Ovary (tissue), 9 donors: ENCODE data around the gene RHBDD3. TPM values are rescaled to one million over a fixed set of nuclear protein-coding genes. Genes with fewer than 3 reads are reported as not detected.
"Not testable (repeated sequence)": the region's sequence is repeated elsewhere in the genome, so short reads cannot be mapped to it uniquely, and the experiment has no call there.

Source experiments
- DNase-seq, 5 donors: peaks; one replicate each; pipeline ENCODE4 v3.0.0-alpha.2; 2019 to 2020
- H3K27ac ChIP-seq, 2 donors: fragments of 200-600 bp; one replicate each; pipeline versions ENCODE4 v1.5.1 to v1.8.0; 2019 to 2022
- H3K27me3 ChIP-seq: fragments of 200-600 bp; one replicate; pipeline ENCODE4 v1.8.0; 2022
- H3K36me3 ChIP-seq: fragments of 200-600 bp; sonication (generic); one replicate; pipeline ENCODE4 v1.5.1; 2019
- H3K4me1 ChIP-seq: one replicate; pipeline ENCODE4 v1.8.1; 2013; ENCODE audit warnings: mild to moderate bottlenecking, moderate library complexity; ENCODE audit not compliant: insufficient read depth
- H3K4me3 ChIP-seq: fragments of 200-600 bp; sonication (generic); one replicate; pipeline ENCODE4 v1.5.1; 2017
- H3K9me3 ChIP-seq, 2 donors: fragments of 200-600 bp in 1 of 2; sonication (generic) in 1 of 2; one replicate each; pipeline versions ENCODE4 v1.5.1 to v1.8.1; 2013 to 2019; ENCODE audit warnings: mild to moderate bottlenecking in 1 of 2, moderate library complexity in 1 of 2
- EP300 ChIP-seq: sonication (generic); formaldehyde crosslinking; IDR thresholded peaks from one replicate; pipeline ENCODE4 v1.6.1; 2017; ENCODE audit warnings: antibody characterized with exemption
- POLR2A ChIP-seq: fragments of 450-650 bp; IDR thresholded peaks from one replicate; pipeline ENCODE4 v1.6.1; 2017; ENCODE audit warnings: antibody characterized with exemption, mild to moderate bottlenecking, moderate library complexity
- WGBS, 3 donors: extraction: QIAGEN DNeasy Blood & Tissue Kit in 1 of 3; methylation state at CpG; one replicate each; pipeline versions ENCODE4 v1.1.5 to v1.1.7; 2013 to 2017; 5-methylcytosine and 5-hydroxymethylcytosine counted together
- intact Hi-C, 4 donors: fragments of 100-400 bp; cut with DNase I; formaldehyde crosslinking; loops; one replicate each; pipeline versions ENCODE4 v1.11.0 to v1.15.1; 2022 to 2023
- polyA plus RNA-seq, 2 donors: library from polyadenylated mRNA; stranded (reverse); fragments of 200-250 nt in 1 of 2; fragments of 350-450 nt in 1 of 2; fragmentation: Illumina TruSeq in 1 of 2; extraction: RNeasy Lipid Tissue Mini Kit (QIAGEN cat#74804) in 1 of 2; gene quantifications; one replicate each; pipeline ENCODE4 v1.2.3, GENCODE V29; 2013 to 2014
- total RNA-seq, 7 donors: library from RNA; depleted of rRNA in 2 of 7; stranded (reverse); fragments of >200 nt in 2 of 7; fragmentation: NEBNext Ultra II Directional in 3 of 7; extraction: Animal tissue kit (Norgen Biotek cat#: 25700) in 3 of 7; gene quantifications; one replicate each; pipeline versions ENCODE4 v1.1.0 to v1.2.4, GENCODE V29; 2016 to 2023
- TF ChIP-seq, protein P1 (sequence below), 3 donors: fragments of 450-650 bp in 2 of 3; fragments of 200-600 bp in 1 of 3; IDR thresholded peaks; one replicate each; pipeline versions ENCODE4 v1.5.1 to v1.8.0; 2016 to 2022; ENCODE audit warnings: antibody characterized with exemption in 3 of 3, mild to moderate bottlenecking in 1 of 3
- donor health status: DM: no; HTN: no; CAD: no; lungs with moderate emphysema.
- donor health status: DM: no; HTN: no; CAD: no.
- donor health status: Bipolar disorder and iron deficiency.
- donor health status: DM: yes; HTN: yes; CAD: no.
- donor health status: DM: no; HTN: no; CAD: no.
- donor health status: DM: yes; HTN: yes; CAD: no.

RHBDD3 gene
- total and polyA plus RNA-seq, 9 donors, result 4.2 to 26.8 (median 19.4) TPM

DNA sequence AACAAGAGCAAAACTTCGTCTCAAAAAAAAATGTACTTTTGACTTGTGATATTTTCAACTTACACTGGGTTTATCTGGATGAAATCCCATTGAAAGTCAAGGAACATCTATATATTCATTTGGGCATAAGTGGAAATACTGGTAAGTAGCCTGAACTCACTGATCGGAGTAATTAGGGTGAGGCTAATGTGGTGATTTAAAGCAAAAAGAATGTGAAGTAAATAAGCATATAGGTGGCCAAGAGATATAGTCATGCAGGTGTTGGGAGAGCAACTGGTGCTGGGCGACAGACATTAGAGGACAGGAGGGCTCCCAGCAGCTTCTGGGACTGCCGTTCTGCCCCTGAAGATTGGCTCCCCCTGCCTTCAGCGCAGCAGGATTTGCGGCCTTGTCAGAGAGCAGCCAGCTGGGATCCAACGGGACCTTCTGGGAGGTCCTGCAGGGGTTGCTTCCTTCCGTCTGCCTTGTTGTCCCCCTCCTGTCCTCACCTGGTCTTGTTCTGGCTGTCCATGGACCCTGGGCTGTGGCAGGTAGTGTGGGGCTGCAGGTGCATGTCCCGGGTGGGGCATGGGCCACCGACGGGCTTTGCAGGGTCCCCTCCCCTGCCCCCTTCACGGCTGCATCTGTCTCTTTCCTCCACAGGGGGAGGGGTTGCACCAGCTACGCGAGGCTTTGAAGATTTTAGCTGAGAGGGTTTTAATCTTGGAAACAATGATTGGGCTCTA lies 14.1 kb downstream of the RHBDD3 start:
- peak in 1 of 5 donors; percentile 8 for DNase-seq
- intact Hi-C loops, result no loop called here
- Histone ChIP-seq H3K4me1 (no peaks in the 10 kb centered on the region), H3K27me3 (no peaks in the 10 kb centered on the region), H3K27ac (no peak overlapping the region), H3K4me3 (no peak overlapping the region), H3K36me3 (no peaks in the 10 kb centered on the region), H3K9me3 (no peaks in the 10 kb centered on the region)
- 70 to 78% (median 75%) methylated on average over 14 of the region's 14 CpGs for WGBS, 3 donors
- TF ChIP-seq, protein P1, sequence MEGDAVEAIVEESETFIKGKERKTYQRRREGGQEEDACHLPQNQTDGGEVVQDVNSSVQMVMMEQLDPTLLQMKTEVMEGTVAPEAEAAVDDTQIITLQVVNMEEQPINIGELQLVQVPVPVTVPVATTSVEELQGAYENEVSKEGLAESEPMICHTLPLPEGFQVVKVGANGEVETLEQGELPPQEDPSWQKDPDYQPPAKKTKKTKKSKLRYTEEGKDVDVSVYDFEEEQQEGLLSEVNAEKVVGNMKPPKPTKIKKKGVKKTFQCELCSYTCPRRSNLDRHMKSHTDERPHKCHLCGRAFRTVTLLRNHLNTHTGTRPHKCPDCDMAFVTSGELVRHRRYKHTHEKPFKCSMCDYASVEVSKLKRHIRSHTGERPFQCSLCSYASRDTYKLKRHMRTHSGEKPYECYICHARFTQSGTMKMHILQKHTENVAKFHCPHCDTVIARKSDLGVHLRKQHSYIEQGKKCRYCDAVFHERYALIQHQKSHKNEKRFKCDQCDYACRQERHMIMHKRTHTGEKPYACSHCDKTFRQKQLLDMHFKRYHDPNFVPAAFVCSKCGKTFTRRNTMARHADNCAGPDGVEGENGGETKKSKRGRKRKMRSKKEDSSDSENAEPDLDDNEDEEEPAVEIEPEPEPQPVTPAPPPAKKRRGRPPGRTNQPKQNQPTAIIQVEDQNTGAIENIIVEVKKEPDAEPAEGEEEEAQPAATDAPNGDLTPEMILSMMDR (IDR thresholded peaks at IDR 0.05), result no peak
- TF ChIP-seq POLR2A (no peak), EP300 (no peak)

DNA sequence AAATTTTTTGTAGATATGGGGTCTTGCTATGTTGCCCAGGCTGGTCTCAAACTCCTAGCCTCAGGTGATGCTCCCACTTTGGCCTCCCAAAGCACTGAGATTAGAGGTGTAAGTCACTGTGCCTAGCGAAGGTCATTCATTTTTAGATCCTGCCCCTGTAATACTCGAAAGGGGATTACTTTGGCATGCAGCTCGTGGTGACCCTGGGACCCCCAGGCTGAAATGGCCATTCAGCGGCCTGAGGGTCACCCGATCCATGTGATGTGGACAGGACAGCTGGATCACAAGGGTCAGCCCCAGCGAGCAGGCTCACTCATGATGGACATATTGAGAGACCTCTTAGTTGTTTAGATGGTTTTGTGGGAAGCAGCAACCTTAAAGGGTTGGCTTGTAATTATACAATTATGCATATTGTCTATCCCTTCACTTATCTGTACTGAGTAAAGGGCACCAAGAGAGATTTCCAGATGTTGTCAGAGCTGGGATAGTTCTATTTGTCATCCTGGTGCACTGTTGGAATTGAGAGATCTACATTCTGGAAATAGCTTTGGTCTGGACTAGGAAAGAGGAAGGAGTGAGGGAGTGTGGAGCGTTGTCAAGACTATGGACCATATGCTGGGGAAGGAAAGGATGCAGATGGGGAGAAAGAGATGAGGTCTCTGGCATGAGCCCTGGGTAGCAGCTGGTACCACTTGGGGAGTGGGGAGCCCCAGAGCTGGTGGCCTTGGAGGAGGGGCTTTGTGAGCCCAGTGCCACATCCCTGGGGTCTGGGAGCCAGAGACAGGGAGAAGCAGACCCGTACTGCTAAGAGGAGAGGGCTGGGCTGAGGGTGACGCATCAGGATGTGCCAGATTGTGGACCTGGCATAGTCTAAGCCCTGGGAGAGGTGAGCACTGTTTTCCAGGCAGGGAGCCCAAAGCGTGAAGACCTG lies 15.5 kb downstream of the RHBDD3 start:
- no peaks in the 10 kb centered on the region for H3K27me3 ChIP-seq
- TF ChIP-seq POLR2A, result no peak
- no peak for TF ChIP-seq EP300
- TF ChIP-seq, protein P1 (IDR thresholded peaks at IDR 0.05), result no peak
- no peaks in the 10 kb centered on the region for H3K9me3 ChIP-seq
- no peak overlapping the region for H3K27ac ChIP-seq
- DNase-seq, result peak in 1 of 5 donors; percentile 2
- H3K36me3 ChIP-seq, result no peaks in the 10 kb centered on the region
- 90 to 93% (median 92%) methylated on average over 10 of the region's 10 CpGs for WGBS, 3 donors
- H3K4me1 ChIP-seq, result no peaks in the 10 kb centered on the region
- H3K4me3 ChIP-seq, result no peak overlapping the region
- intact Hi-C loops, result no loop called here

DNA sequence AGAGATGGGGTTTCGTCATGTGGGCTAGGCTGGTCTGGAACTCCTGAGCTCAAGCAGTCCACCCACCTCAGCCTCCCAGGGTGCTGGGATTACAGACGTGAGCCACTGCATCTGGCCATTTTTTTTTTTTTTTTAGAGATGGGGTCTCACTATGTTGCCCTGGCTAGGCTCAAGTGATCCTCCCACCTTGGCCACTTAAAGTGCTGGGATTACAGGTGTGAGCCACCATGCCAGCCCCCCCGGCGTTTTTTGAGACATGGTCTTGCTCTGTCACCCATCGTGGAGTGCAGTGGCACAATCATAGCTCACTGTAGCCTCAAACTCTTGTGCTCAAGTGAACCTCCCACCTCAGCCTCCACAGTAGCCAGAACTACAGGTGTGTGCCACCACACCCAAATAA lies 16.5 kb downstream of the RHBDD3 start:
- no peak overlapping the region for H3K4me3 ChIP-seq
- no peaks in the 10 kb centered on the region for H3K9me3 ChIP-seq
- intact Hi-C loops, result no loop called here
- DNase-seq, result peak in 1 of 5 donors; percentile 9
- no peak for TF ChIP-seq EP300
- TF ChIP-seq, protein P1 (IDR thresholded peaks at IDR 0.05), result no peak
- TF ChIP-seq POLR2A, result no peak
- H3K36me3 ChIP-seq, result no peaks in the 10 kb centered on the region
- H3K27ac ChIP-seq, result no peak overlapping the region
- 94 to 98% (median 95%) methylated on average over 5 of the region's 5 CpGs for WGBS, 3 donors
- no peaks in the 10 kb centered on the region for H3K27me3 ChIP-seq
- no peaks in the 10 kb centered on the region for H3K4me1 ChIP-seq

DNA sequence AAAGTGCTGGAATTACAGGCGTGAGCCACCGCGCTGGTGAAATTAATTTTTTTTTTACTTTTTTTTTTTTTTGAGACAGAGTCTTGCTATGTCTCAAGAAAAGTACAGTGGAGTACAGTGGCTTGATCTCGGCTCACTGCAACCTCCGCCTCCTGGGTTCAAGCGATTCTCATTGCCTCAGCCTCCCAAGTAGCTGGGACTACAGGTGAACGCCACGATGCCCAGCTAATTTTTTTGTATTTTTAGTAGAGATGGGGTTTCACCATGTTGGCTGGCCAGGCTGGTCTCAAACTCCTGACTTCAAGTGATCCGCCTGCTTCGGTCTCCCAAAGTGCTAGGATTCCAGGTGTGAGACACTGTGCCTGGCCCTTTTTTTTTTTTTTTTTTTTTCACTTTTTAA lies 19.9 kb downstream of the RHBDD3 start:
- H3K36me3 ChIP-seq, H3K27me3 ChIP-seq, H3K27ac ChIP-seq, H3K4me3 ChIP-seq, H3K9me3 ChIP-seq, H3K4me1 ChIP-seq: not testable (repeated sequence)
- WGBS, 3 donors, result 93 to 96% (median 94%) methylated on average over 10 of the region's 10 CpGs
- DNase-seq, result peak in 1 of 5 donors; percentile 1
- intact Hi-C loops, result loop anchor here in 2 of 4 donors (10.0 kb wide), 3 partner anchors 93 to 393 kb away; no protein-coding TSS in a partner anchor
